Duodenal mucosa (tissue), 2 donors: ENCODE results near the gene LNX1.

Experiments
- H3K27ac ChIP-seq: one replicate; pipeline ENCODE4 v1.7.0; 2013; ENCODE audit warnings: low read depth, low read length
- H3K27me3 ChIP-seq, 2 donors: one replicate each; pipeline ENCODE4 v1.7.0; 2013; ENCODE audit warnings: low read length in 2 of 2, control low read depth in 1 of 2; ENCODE audit not compliant: insufficient read depth in 2 of 2, control insufficient read depth in 1 of 2
- H3K36me3 ChIP-seq, 2 donors: one replicate each; pipeline ENCODE4 v1.7.0; 2013; ENCODE audit warnings: low read length in 2 of 2, control low read depth in 1 of 2; ENCODE audit not compliant: insufficient read depth in 2 of 2, control insufficient read depth in 1 of 2
- H3K4me1 ChIP-seq, 2 donors: one replicate each; pipeline ENCODE4 v1.7.0; 2013; ENCODE audit warnings: low read length in 2 of 2, control low read depth in 1 of 2; ENCODE audit not compliant: insufficient read depth in 2 of 2, control insufficient read depth in 1 of 2
- H3K4me3 ChIP-seq, 2 donors: one replicate each; pipeline ENCODE4 v1.7.0; 2013; ENCODE audit warnings: low read length in 2 of 2, low read depth in 1 of 2
- H3K9ac ChIP-seq, 2 donors: one replicate each; pipeline ENCODE4 v1.7.0; 2013; ENCODE audit warnings: low read length in 2 of 2, low read depth in 1 of 2
- H3K9me3 ChIP-seq, 2 donors: one replicate each; pipeline ENCODE4 v1.7.0; 2013; ENCODE audit warnings: low read length in 2 of 2, control low read depth in 1 of 2; ENCODE audit not compliant: control insufficient read depth in 1 of 2

LNX1 gene

DNA sequence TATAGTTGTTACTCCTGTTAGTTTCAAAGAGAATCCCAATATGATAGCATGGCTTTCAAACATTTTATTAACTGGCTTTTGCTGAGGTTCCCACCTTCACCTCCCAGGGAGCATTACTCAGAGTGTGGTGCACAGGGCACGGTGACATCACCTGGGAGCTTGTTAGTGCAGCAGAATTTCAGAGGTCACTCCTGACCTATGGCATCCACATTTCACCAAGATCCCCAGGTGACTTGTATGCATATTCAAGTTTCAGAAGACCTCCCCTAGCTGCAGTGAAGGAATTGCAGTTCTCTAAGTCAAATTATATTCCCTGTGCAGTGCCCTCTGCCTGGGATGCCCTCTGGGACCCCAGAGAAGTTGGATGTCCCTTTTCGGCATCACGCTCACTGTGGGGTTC lies 29.7 kb upstream of the LNX1 start:
- Histone ChIP-seq H3K9ac (no peak overlapping the region), H3K27ac (no peak overlapping the region), H3K36me3 (no peaks in the 10 kb centered on the region), H3K9me3 (no peaks in the 10 kb centered on the region), H3K4me1 (no peaks in the 10 kb centered on the region), H3K4me3 (no peak overlapping the region), H3K27me3 (no peaks in the 10 kb centered on the region)

- Histone ChIP-seq H3K9ac (no peak overlapping the region), H3K27ac (no peak overlapping the region), H3K27me3 (no peaks in the 10 kb centered on the region), H3K9me3 (no peaks in the 10 kb centered on the region), H3K36me3 (no peaks in the 10 kb centered on the region), H3K4me3 (no peak overlapping the region), H3K4me1 (no peaks in the 10 kb centered on the region)
These were observed 28.1 kb upstream of the LNX1 start for GRCh38 chr4:53619431-53619830.

- H3K36me3 ChIP-seq: no peaks in the 10 kb centered on the region
- H3K27me3 ChIP-seq: no peaks in the 10 kb centered on the region
- H3K9me3 ChIP-seq: no peaks in the 10 kb centered on the region
- no peak overlapping the region for H3K9ac ChIP-seq
- no peaks in the 10 kb centered on the region for H3K4me1 ChIP-seq
- no peak overlapping the region for H3K27ac ChIP-seq
- H3K4me3 ChIP-seq: no peak overlapping the region
These were observed 27.0 kb upstream of the LNX1 start for GRCh38 chr4:53618321-53618720.

DNA sequence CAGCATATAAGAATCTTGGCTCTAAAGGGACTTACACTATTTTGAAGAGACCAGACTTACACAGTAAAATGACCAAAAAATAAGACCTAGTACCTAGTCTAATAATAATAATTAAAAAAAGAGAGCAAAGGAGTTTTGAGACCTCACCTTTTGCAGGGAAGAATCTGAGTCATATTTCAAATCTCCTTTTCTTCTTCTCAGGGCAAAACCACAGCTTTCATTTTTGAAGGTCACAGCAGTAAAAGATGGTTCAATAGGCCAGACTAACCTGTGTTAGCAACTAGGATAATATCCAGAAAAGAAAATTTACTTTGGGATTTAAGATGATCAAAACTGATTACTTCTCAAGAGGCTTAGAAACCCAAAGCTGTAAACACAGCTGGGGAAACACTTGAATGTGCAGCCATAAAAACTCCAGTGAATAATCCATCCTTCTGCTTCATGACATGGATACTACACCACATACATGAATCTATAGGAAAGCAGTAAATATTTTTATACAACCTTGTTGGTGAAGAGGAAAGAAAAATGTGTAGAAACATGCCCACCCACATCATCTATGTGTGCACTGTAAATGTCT lies 25.9 kb upstream of the LNX1 start:
- Histone ChIP-seq H3K9me3 (no peaks in the 10 kb centered on the region), H3K9ac (no peak overlapping the region), H3K4me1 (no peaks in the 10 kb centered on the region), H3K36me3 (no peaks in the 10 kb centered on the region), H3K27me3 (no peaks in the 10 kb centered on the region), H3K27ac (no peak overlapping the region), H3K4me3 (no peak overlapping the region)

GRCh38 chr4:53616219-53616618 lies 24.9 kb upstream of the LNX1 start:
- Histone ChIP-seq H3K4me1 (no peaks in the 10 kb centered on the region), H3K9ac (no peak overlapping the region), H3K27me3 (no peaks in the 10 kb centered on the region), H3K9me3 (no peaks in the 10 kb centered on the region), H3K27ac (no peak overlapping the region), H3K4me3 (no peak overlapping the region), H3K36me3 (no peaks in the 10 kb centered on the region)

DNA sequence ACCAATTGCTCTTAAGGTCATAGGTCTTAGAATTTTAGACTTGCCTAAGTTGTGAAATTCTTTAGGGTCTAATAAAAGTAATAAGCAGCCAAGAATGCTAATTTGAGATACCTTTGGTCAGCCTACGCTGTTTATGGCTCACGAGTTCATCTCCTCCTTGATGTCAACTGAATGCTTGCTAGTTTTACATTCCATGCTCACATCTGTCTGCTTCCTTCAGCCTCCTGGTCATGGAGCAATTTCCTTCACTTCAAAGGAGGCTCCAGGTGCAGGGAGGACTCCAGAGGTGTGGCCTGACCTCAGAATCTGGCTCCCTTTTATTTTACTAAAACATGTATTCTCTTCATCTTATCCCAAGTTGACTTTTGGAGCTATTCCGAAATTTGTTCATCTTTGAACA lies 23.3 kb upstream of the LNX1 start:
- Histone ChIP-seq H3K27ac (no peak overlapping the region), H3K4me1 (no peaks in the 10 kb centered on the region), H3K9me3 (no peaks in the 10 kb centered on the region), H3K9ac (no peak overlapping the region), H3K27me3 (no peaks in the 10 kb centered on the region), H3K36me3 (no peaks in the 10 kb centered on the region), H3K4me3 (no peak overlapping the region)

GRCh38 chr4:53613428-53613827 lies 22.1 kb upstream of the LNX1 start:
- Histone ChIP-seq H3K9me3 (no peaks in the 10 kb centered on the region), H3K27me3 (no peaks in the 10 kb centered on the region), H3K27ac (no peak overlapping the region), H3K9ac (no peak overlapping the region), H3K4me1 (no peaks in the 10 kb centered on the region), H3K36me3 (no peaks in the 10 kb centered on the region), H3K4me3 (no peak overlapping the region)

DNA sequence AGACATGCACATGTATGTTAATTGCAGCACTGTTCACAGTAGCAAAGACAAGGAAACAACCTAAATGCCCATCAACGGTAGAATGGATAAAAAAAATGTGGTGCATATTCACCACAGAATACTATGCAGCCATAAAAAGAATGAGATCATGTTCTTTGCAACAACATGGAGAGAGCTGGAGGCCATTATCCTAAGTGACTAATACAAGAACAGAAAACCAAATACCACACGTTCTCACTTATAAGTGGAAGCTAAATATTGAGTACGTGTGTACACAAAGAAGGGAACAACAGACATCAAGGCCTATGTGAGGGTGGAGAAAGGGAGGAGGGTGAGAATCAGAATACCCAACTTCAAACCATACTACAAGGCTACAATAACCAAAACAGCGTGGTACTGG lies 17.4 kb upstream of the LNX1 start:
- peaks cover 0 to 3% of the 10 kb centered on the region in 2 donors for H3K9me3 ChIP-seq
- no peaks in the 10 kb centered on the region for H3K27me3 ChIP-seq
- H3K36me3 ChIP-seq: no peaks in the 10 kb centered on the region
- no peak overlapping the region for H3K9ac ChIP-seq
- H3K4me3 ChIP-seq: no peak overlapping the region
- H3K4me1 ChIP-seq: no peaks in the 10 kb centered on the region
- no peak overlapping the region for H3K27ac ChIP-seq

DNA sequence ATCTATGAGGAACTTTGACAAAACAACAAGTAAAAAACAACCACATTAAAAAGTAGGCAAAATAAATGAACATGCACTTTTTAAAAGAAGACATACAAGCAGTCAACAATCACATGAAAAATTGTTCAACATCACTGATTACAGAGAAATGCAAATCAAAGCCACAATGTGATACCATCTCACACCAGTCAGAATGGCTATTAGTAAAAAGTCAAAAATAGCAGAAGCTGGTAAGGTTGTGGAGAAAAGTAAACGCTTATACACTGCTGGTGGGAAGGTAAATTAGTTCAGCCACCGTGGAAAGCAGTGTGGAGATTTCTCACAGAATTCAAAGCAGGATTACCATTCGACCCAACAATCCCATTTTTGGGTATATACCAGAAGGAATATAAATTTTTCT lies 17.0 kb upstream of the LNX1 start:
- H3K36me3 ChIP-seq: no peaks in the 10 kb centered on the region
- no peaks in the 10 kb centered on the region for H3K27me3 ChIP-seq
- no peak overlapping the region for H3K9ac ChIP-seq
- no peak overlapping the region for H3K4me3 ChIP-seq
- H3K27ac ChIP-seq: no peak overlapping the region
- no peaks in the 10 kb centered on the region for H3K4me1 ChIP-seq
- peaks cover 0 to 3% of the 10 kb centered on the region in 2 donors for H3K9me3 ChIP-seq

- no peaks in the 10 kb centered on the region for H3K4me1 ChIP-seq
- H3K4me3 ChIP-seq: no peak overlapping the region
- no peaks in the 10 kb centered on the region for H3K36me3 ChIP-seq
- H3K9ac ChIP-seq: no peak overlapping the region
- H3K9me3 ChIP-seq: peaks cover 0 to 3% of the 10 kb centered on the region in 2 donors
- no peak overlapping the region for H3K27ac ChIP-seq
- H3K27me3 ChIP-seq: no peaks in the 10 kb centered on the region
These were observed 14.5 kb upstream of the LNX1 start for GRCh38 chr4:53605783-53606182.

DNA sequence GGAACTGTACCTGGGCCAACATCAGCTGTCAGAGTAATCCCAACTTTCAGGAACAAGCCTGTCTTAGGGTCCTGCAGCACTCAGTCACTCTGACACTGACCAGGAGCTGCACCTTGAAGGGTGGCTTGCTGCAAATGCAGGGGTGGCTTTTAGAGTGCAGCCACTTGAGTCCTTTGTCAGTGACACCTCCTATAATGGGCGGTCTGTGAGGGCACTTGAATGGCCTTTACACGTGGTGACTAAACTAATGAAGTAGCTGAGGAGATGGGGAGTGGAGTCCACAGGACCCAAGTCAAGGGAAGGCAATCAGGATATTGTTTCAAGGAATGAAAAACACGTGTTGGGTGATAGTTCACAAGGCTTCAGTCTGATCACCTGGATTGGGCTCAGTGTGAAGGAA lies 11.1 kb upstream of the LNX1 start:
- peaks cover 0 to 6% of the 10 kb centered on the region in 2 donors for H3K4me1 ChIP-seq
- H3K27me3 ChIP-seq: no peaks in the 10 kb centered on the region
- H3K9ac ChIP-seq: no peak overlapping the region
- H3K36me3 ChIP-seq: no peaks in the 10 kb centered on the region
- H3K9me3 ChIP-seq: peaks cover 0 to 3% of the 10 kb centered on the region in 2 donors
- H3K4me3 ChIP-seq: no peak overlapping the region
- H3K27ac ChIP-seq: no peak overlapping the region
